Left forelimb (tissue), 1 donor: ENCODE data around the gene SLC36A3.
A peak's percentile ranks its signal among the peaks of the same experiment; 100 is the strongest.
"Not testable (repeated sequence)": the region's sequence is repeated elsewhere in the genome, so short reads cannot be mapped to it uniquely, and the experiment has no call there.

Experiments
- DNase-seq: peaks from one replicate; pipeline ENCODE4 v3.0.0-alpha.2; 2018; ENCODE audit warnings: low spot score

SLC36A3 gene

GRCh38 chr5:151258816-151259215, 44.8 kb downstream of the SLC36A3 start:
- no peak for DNase-seq

- no peak for DNase-seq
Observed at GRCh38 chr5:151258201-151258611, 45.4 kb downstream of the SLC36A3 start.

- no peak for DNase-seq
Observed at GRCh38 chr5:151257731-151258181, 45.8 kb downstream of the SLC36A3 start.

- DNase-seq: no peak
Observed at GRCh38 chr5:151255621-151256286, 47.8 kb downstream of the SLC36A3 start.

- not testable (repeated sequence) for DNase-seq
Observed at GRCh38 chr5:151254990-151255389, 48.6 kb downstream of the SLC36A3 start.

- DNase-seq: no peak
Observed at GRCh38 chr5:151254556-151254955, 49.0 kb downstream of the SLC36A3 start.

- no peak for DNase-seq
Observed at GRCh38 chr5:151253605-151253950, 50.0 kb downstream of the SLC36A3 start.

- DNase-seq: peak; percentile 99
Observed at GRCh38 chr5:151252762-151253604, 50.6 kb downstream of the SLC36A3 start, which contains the start of gene GM2A. Gene GM2A, plus strand, starts transcription at chr5:151253185. Its CDS starts 32 bp downstream, at chr5:151253217.

- DNase-seq: no peak
Observed at GRCh38 chr5:151251621-151252020, 51.9 kb downstream of the SLC36A3 start.

GRCh38 chr5:151251001-151251551, 52.5 kb downstream of the SLC36A3 start:
- DNase-seq: no peak

GRCh38 chr5:151250346-151251000, 53.1 kb downstream of the SLC36A3 start:
- DNase-seq: no peak

GRCh38 chr5:151249281-151249680, 54.3 kb downstream of the SLC36A3 start:
- no peak for DNase-seq

- DNase-seq: no peak
Observed at GRCh38 chr5:151248651-151249050, 54.9 kb downstream of the SLC36A3 start.

- DNase-seq: no peak
Observed at GRCh38 chr5:151245680-151246219, 57.8 kb downstream of the SLC36A3 start.

- no peak for DNase-seq
Observed at GRCh38 chr5:151244206-151244605, 59.4 kb downstream of the SLC36A3 start.

- DNase-seq: no peak
Observed at GRCh38 chr5:151243564-151243963, 60.0 kb downstream of the SLC36A3 start.

- DNase-seq: no peak
Observed at GRCh38 chr5:151243127-151243526, 60.4 kb downstream of the SLC36A3 start.

GRCh38 chr5:151240924-151241635, 62.5 kb downstream of the SLC36A3 start:
- DNase-seq: no peak

GRCh38 chr5:151240268-151240835, 63.2 kb downstream of the SLC36A3 start:
- not testable (repeated sequence) for DNase-seq

- peak; percentile 86 for DNase-seq
Observed at GRCh38 chr5:151239237-151239861, 64.2 kb downstream of the SLC36A3 start.
